DMS79 treated with DMSO at 0.1 percent for 48 hours (cell line): ENCODE measurements around the gene MACROD2.

Experiments
- DNase-seq: peaks from one replicate; lab custom pipeline; 2025; lab: John Stamatoyannopoulos, UW

MACROD2 gene

GRCh38 chr20:14709439-14709838, 714.1 kb downstream of the MACROD2 start:
- no peak for DNase-seq

GRCh38 chr20:14710951-14711350, 715.6 kb downstream of the MACROD2 start:
- no peak for DNase-seq

- DNase-seq, result no peak
Observed at GRCh38 chr20:14711652-14712051, 716.3 kb downstream of the MACROD2 start.

DNA sequence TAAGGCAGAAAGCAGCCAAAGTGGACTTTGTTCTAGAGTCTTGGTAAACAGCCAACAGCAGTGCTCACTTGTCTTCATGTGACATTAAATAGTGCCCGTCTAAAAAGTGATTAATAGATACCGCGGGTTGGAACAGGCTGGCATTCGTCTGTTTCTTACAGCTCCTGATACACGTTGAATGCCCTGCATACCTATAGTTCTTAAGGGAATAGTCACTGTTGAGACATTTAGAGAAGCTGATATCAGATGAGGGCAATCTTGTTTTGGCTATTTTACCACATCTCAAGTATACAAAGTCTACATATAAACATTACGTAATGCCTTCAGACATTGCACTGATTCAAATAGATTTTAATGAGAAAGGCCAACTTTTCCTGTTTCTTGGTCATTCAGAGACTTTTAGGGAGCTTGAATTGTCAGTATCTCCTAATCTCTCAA, 717.0 kb downstream of the MACROD2 start:
- DNase-seq, result no peak

- no peak for DNase-seq
Observed at GRCh38 chr20:14715400-14715799, 720.1 kb downstream of the MACROD2 start.

DNA sequence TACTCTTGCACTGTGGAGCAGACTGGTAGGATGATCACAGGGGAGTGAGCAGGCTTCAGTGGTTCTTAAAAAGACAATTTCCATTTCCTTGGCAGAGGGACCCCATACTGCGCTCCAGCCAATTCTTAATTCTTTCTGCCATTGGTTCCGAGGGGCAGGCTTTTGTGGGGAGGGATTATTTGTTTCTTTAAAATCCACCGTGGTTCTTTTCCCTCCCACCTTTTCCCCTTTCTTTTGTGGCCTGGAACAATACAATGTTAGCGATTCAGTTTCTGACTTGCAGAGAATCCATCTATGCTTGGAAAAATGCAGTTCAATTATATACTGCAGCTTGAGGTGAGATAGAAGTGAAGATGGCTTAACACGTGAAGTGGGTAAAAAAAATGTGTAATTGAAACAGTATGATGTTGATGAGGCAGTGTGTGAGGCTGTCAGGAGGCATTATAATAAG, 721.1 kb downstream of the MACROD2 start:
- no peak for DNase-seq

DNA sequence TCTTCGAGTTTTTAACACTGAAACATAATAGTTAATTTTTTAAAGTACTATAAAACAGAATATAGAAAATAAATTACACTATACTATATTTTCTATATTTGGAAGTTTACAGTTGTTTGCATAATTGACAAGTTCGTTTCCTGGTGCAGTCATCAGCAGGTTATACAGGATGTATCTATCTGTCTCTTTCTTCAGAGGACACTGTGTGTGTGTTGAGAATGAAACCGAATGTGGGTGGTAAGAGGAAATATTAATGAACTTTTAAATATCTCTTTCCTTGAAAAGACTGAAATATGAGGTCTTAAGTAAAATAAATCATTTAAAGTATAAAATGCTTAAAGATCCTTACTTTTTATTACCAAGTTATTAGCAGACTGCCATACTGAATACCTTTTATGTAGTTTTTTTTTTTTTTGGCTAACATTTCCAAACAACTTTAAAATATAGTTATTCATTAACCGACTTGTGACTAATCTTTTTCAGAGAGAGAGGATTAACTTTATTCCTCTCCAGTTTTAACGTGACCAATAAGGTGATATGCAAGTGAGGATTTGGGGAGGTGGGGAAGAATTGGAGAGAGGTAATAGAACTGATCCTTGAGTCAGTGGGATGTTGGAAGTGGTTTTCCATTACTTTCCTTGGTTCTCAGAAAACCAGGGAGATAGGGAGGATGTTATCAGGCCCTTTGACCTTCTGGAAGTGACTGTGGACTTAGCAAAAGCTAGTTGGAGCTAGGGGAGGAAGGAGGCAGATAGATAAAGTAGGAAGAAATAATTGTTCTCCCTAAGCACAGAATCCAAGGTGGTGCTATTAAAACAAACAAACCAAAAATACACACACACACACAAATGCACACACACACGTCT, 722.1 kb downstream of the MACROD2 start:
- DNase-seq, result no peak

DNA sequence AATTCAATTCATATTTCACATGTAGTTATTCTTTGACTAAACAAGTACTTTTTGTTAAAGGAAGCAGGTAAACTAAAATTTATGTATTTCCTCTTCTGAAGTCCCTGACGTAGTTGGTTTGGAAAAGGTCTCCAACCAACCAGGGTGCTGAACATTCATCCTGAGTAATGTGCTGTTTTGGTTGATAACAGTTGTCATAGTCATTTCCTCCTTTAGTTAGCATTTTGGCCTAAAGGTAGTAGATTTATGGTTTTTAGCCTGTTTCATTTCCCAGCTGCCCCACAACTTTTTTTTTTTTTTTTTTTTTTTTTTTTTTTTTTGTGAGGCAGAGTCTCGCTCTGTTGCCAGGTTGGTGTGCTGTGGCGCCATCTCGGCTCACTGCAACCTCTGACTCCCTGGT, 724.9 kb downstream of the MACROD2 start:
- DNase-seq, result no peak

DNA sequence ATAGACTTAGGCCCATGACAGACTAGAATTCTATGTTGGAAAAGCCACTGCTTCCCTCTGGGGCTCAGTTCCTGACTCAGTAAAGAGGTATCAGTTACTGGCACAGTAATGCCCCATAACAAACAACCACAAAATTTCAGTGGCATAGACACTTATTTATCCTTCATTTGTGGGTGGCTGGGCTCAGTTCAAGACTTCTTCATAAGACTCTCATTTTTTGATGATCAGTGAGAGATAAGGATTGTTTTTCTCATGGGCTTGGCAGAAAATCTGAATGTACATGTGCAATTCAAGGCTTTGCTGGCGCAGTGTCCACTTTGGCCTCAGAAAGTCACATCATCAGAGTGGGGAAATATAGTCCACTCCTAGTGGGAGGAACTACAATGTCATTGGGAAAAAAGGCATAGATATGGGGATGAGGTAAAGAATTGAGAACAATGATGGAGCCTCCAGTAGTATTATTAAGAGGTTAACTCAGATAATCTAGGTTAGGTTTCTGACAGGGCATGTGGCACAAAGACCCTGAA, 726.7 kb downstream of the MACROD2 start:
- no peak for DNase-seq

- no peak for DNase-seq
Observed at GRCh38 chr20:14723614-14724013, 728.3 kb downstream of the MACROD2 start.

GRCh38 chr20:14724036-14724435, 728.7 kb downstream of the MACROD2 start:
- no peak for DNase-seq

- DNase-seq, result no peak
Observed at GRCh38 chr20:14724468-14724867, 729.2 kb downstream of the MACROD2 start.

- DNase-seq, result no peak
Observed at GRCh38 chr20:14726591-14726990, 731.3 kb downstream of the MACROD2 start.

GRCh38 chr20:14727485-14728150, 732.3 kb downstream of the MACROD2 start:
- DNase-seq, result no peak

- DNase-seq, result no peak
Observed at GRCh38 chr20:14729390-14729789, 734.1 kb downstream of the MACROD2 start.

DNA sequence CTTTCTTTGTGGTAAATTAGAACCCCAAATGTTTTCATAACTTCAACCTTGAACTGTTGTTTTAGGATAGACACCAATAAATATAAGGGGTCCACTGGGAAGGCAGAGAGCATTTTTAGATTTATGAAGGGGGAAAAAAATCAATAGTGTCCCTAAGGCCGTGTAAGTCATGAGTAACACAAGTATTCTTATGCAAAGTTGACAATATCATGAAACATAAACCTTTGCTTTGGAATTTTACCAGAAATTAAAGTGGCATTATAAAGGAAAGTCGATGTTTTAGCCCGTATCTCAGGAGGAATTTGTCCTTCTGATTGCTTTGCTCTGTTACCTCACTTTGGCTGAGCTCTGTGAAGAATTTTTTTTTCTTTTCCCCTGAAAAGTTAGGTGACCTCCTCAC, 737.0 kb downstream of the MACROD2 start:
- DNase-seq, result no peak

- no peak for DNase-seq
Observed at GRCh38 chr20:14732996-14733395, 737.7 kb downstream of the MACROD2 start.

GRCh38 chr20:14740380-14740779, 745.1 kb downstream of the MACROD2 start:
- no peak for DNase-seq

DNA sequence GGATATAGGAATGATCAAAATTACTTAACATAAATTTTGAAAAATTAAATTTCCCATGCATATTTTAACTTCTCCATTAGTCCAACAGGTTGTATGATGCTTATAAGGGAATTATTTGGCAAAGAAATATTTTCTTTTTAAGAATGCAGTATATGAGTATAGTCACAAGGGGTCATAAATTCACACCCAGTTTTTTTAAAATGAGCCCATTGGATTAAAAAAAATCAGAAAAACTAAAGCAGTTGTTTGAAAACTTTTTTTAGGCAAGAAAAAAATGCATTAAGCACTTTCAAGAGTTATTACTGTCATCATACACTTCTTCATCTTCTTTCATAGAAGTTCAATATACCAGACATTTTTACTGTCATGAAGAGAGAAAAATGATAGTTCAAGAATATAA, 746.3 kb downstream of the MACROD2 start:
- DNase-seq, result no peak

DNA sequence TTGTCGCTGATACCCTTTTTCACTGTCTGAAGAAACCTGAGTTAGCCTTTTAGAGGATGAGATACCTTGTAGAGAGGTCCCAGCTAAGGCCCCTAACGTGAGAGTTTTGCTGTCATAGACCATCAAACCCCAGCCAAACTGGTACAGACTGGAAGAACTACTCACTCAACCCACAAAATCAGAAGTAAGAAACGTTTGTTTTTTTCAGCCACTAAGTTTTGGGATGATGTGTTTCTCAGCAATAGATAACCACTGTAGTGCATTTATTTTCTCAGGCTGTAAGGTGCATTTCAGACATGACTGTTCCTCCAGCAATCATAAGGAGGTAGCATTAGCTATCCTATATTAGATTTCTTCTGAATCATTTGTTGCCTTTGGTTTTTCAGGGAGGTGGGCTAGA, 749.4 kb downstream of the MACROD2 start:
- DNase-seq, result no peak

DNA sequence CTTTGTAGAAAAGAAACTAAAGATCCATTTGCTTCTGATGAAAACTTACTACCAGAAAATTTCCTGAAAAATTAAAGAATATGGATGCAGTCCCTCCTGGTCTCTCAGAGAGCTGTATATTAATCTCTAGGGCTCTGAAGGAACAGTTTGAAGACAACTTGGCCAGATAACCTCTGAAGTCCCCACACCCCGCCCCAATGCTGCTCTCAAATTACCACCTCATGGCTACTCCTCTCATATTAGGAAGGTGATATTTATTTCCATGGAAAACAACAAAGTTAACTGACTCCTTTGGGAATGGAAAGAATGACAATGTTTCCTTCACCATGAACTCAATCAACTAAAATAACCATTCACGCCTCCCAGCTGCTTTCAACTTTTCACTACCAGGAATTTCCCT, 750.5 kb downstream of the MACROD2 start:
- no peak for DNase-seq

GRCh38 chr20:14751191-14751590, 755.9 kb downstream of the MACROD2 start:
- DNase-seq, result no peak

- no peak for DNase-seq
Observed at GRCh38 chr20:14757728-14758127, 762.4 kb downstream of the MACROD2 start.
